GOT3 (cell line): ENCODE data around the gene MTCL1.

ENCODE experiments used
- DNase-seq: peaks from one replicate; lab custom pipeline; 2025; ENCODE audit warnings: mixed read lengths; lab: John Stamatoyannopoulos, UW

The MTCL1 gene

DNA sequence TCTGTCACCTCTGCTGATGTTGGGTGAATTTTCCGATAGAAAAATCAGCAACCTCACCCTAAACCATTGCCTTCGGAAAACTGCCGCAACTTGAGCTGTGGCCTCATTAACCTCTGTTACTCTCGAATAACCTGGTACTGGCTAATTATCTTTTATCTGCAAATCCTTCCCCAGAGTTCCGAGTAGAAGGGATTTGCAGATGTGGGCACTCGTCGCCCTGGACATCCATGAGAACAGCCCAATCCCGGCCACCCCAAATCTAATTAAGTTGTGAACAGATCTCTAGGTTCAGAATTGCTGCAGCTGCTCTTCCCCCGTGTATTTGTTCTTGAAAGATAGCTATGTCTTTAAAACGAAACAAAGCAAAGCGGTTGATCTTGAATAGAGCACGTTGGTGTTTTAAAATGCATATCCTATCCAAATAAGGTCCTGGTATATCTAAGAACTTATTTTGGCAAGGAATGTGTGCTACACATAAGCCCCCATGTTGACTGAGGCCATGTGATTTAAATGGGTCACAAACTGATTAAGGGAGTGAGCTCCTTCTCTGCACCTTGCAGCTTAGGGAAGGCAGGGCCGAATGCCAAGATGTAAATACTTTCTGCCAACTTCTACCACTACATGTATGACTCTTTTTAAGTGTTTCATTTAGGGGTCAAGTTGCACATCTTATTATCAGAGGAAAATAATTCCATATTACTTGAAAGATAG, 88.2 kb downstream of the MTCL1 start:
- no peak for DNase-seq

- no peak for DNase-seq
Measured at GRCh38 chr18:8794156-8794933, 89.0 kb downstream of the MTCL1 start.

GRCh38 chr18:8794934-8795280, 89.6 kb downstream of the MTCL1 start:
- no peak for DNase-seq

GRCh38 chr18:8795586-8796325, 90.4 kb downstream of the MTCL1 start:
- DNase-seq: no peak

DNA sequence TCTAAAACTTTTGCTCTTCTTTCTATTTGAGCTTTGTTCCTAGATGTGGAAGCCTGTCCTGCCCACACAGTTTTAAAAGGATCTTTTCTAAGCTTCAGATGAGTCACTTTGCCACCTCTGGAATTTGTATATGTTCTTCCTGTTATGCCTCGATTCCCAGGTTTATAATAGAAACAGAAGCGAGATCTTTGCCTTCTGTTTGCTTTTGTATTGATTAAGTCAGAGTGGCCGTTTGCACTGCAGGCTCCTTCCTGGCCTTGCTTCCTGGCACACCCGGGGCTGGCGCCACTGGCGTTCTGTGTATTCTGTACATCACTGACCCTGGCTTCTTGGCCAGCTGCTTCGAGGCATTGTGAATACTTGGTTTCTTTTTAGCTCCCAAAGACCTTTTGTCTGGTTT, 91.8 kb downstream of the MTCL1 start:
- no peak for DNase-seq

DNA sequence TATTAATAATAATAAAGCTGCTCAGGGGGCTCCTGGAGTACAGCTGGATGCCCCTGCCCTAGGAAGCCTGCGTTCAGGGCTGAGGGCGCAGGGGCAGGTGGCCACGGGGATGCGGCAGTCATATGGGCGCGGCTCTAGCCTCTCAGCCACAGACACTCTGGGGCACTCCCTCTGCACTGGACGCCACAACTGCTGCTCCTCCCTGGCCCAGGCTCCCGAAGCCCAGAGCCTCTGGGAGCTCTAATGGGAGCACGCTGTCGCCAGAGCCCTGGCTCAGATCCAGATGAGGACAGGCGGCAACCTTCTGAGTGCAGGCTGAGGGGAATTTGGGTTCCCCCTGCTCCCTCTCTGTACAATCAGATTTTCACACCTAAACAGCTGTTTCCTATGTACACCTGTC, 93.6 kb downstream of the MTCL1 start:
- no peak for DNase-seq

GRCh38 chr18:8799596-8800441, 94.5 kb downstream of the MTCL1 start:
- DNase-seq: no peak

GRCh38 chr18:8800445-8800844, 95.1 kb downstream of the MTCL1 start:
- no peak for DNase-seq

GRCh38 chr18:8800876-8801262, 95.5 kb downstream of the MTCL1 start:
- DNase-seq: no peak

GRCh38 chr18:8801263-8801901, 96.0 kb downstream of the MTCL1 start:
- no peak for DNase-seq

DNA sequence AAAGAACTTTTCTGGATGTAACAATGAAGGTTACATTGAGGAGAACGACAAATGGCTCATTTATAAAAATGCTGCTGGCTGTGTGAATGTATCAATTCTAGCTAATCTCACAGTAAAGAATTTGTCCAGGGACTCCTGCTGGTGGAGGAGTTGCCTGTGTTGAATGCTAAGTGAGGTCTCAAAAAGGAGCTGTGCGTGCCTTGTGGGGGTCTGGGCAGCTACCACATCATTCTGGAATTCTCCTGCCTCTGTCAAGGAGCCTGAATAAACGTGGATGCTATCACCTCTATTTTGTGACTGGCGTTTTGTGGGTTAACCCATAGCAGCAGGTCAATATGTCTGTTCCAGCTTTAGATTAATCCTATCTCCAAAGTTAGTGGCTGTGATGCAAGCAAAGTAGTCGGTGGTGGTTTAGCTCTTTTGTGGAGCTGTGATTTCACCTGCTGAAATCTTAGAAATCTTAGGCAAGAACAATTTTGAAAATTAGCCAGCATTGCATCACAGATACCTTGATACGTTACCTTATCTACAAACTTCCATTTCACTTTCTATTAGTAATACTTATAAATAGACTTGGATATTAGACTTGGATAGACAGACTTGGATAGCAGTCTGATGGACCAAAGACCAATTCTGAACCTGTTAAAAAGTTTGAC, 96.8 kb downstream of the MTCL1 start:
- DNase-seq: no peak

DNA sequence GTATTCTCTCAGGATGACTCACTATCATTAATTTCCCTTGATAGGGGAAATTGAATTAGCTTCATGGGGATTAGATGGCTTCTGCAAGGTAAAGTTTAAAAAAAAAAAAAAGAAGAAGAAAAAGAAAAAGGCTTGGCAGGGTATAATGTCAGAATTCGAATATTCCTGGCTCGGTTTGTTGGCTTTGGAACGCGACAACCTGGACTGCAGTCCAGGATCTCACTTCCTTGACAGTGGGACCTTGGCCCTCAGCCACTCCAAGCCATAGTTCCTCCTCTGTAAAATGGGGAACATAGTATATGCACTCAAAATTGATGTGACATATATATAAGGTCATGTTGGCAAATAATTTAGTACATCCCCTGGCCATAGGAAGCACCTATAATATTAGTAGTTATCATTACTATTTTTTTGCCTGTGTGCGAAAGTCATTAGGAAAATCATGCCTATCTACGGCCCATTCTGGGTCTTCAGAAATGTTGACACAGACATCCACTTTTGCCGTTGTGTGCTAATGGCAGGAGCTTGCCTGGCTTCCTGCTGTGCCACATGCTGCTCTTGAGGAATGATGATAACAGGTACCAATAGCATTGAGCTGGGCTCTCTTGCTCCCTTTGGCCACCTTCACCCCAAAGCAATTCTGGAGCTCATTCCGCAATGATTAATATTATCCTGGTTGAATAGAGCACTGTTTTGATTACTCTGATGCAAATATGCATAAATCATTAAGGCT, 97.9 kb downstream of the MTCL1 start:
- no peak for DNase-seq

DNA sequence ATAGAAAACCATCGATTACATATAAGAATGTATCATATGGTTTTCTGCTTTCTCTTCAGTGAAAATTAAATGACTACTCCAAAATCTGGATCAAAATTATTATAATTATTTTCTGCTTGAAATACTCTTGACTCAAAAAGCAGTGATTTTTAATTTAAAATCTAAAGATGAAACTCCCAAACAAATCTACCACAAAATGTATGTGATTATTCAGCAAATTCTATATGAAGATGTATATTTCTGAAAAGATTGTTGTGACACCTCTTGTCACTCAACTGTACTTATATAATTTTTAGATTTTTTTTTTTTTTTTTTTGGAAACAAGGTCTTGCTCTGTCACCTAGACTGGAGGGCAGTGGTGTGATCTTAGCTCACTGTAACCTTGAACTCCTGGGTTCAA, 98.6 kb downstream of the MTCL1 start:
- no peak for DNase-seq

DNA sequence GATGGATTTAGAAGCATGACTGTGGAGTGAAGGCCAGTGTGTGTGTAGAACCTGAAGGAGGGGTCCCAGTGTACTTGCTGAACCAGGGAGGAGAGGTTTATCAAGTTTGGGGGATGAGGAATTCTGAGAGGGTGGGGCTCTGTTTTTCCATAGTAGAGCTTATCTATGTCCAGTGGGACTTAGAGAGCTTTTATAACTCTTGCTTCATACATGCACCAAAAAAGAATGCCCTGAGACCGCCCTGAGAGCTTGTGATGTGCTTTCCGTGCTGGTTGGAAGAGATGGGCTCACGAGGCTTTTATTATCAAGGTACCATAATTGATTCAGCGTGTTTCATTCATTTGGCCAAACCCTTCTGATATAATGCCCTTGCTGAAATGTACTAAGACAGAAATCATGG, 100.2 kb downstream of the MTCL1 start:
- no peak for DNase-seq

DNA sequence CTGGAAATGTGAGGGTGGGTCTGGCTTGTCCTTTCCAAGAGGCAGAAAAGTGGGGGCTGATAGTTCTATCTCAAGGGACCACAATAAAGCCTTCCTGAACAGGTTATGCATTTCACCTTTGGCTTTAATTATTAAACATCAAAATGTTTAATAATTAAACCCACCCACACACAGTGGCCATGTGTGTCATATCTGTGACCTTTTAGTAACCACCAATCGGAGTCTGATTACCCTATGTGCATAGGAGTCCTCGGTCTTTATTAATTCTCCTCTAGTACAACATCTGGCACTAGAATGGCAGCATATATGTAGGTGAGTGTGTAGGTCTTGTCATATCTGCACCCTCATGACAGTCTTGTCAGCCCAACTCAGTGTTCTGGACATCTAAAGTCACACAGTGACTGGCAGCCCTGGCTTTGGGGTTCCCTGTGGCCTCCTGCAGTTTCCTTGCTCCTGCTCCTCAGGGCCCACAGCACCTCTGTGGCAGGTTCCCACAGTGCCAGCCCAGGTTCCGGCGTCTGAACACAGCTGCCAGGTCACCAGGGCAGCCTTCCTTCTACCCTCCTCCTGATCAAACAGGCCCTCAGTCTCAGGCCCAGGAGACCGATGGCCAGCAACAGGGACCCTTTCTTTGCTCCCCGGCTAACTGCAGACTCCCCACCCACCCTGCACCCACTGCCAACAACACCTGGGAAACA, 100.9 kb downstream of the MTCL1 start:
- DNase-seq: no peak

DNA sequence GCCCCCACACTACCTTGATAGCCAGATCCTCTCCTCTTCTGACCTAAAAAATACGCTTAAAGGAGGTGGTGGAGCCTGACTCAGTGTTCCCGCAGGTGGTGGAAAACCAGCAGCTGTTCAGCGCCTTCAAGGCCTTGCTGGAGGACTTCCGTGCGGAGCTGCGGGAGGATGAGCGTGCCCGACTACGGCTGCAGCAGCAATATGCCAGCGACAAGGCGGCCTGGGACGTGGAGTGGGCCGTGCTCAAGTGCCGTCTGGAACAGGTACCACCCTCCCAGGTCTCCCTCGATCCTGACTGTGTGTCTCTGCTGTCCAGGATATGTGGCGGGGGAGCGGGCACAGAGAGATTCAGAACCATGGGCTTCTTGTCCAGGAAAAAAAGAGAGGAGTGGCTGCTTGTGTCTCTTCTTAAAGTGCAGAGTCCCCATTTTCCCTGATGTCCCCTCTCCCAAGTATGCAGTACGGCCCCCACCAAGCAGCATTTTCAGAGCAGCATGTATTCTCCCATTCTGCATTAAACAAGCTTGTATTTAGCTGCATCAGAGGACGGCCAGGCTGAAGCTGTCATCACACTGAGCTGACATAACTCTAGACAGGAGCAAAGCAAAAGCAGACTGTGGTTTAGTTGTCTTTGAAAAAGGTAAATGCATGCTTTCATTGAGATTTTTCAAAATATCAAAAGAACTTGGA, 101.6 kb downstream of the MTCL1 start:
- DNase-seq: no peak

GRCh38 chr18:8807488-8807805, 102.1 kb downstream of the MTCL1 start:
- DNase-seq: no peak

- DNase-seq: no peak
Measured at GRCh38 chr18:8808001-8808400, 102.6 kb downstream of the MTCL1 start.

- no peak for DNase-seq
Measured at GRCh38 chr18:8809514-8809913, 104.2 kb downstream of the MTCL1 start.
